ENCODE measurements around the gene LAIR2. TPM values are rescaled to one million over a fixed set of nuclear protein-coding genes. Genes with fewer than 3 reads are reported as not detected.

The LAIR2 gene
- total and polyA plus RNA-seq, 2 of the 13 experiments (the other 11 are each of a cell fraction or from before 2014, with no cell fraction given), result 1.3 to 1.9 TPM

DNA sequence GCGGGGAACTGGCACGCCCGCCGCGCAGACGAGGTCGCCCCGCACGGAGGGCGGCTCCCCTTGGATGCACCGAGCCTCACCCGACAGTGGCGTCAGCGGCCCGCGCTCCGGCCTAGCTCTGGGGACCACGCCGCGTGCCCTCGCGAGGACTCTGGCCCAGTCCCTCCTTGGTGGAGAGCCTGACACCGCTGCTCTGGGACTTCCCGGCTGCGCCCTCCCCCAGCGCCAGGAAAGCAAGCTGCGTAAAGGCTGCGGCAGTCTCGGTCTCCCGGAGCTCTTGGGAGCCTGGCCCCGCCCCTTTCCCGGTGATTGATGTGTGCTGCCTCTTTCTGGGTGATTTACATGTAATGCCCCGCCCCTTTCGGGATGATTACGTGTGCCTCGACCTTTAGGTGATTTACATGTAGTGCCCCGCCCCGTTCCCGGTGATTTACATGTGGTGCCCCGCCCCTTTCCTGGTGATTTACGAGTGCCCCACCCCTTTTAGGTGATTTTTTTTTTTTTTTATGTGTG, 39.0 kb upstream of the LAIR2 start, which contains the start of gene LENG9 (continued):
- TF ChIP-seq MATR3 (CRISPR knock-in tag; IDR thresholded peaks at IDR 0.05), result no peak
- no peak for TF ChIP-seq GABPA (IDR thresholded peaks at IDR 0.05; ENCODE audit: low read depth, low read length)
- TF ChIP-seq GABPA (CRISPR knock-in tag; IDR thresholded peaks at IDR 0.05; ENCODE audit: low read depth), result no peak; the same call in 1 of the 2 replicates
- TF ChIP-seq ZSCAN30 (CRISPR knock-in tag; IDR thresholded peaks at IDR 0.05), result no peak
- 0 out of 2 replicates have a peak, but pooled peaks have one; percentile 67 for TF ChIP-seq TMF1 (CRISPR knock-in tag; IDR thresholded peaks at IDR 0.05; ENCODE audit: low read depth)
- TF ChIP-seq KDM6A (CRISPR knock-in tag; IDR thresholded peaks at IDR 0.05; ENCODE audit: low read depth), result no peak
- no peak for TF ChIP-seq PHF20 (CRISPR knock-in tag; IDR thresholded peaks at IDR 0.05)
- 0 out of 2 replicates have a peak, but pooled peaks have one; percentile 12 for TF ChIP-seq ZSCAN31 (CRISPR knock-in tag; IDR thresholded peaks at IDR 0.05; ENCODE audit: low read depth)
- peak; percentile 30 for TF ChIP-seq TBL1XR1 (IDR thresholded peaks at IDR 0.05; ENCODE audit: borderline replicate concordance, low read length, partially characterized antibody)
- TF ChIP-seq, protein P1, sequence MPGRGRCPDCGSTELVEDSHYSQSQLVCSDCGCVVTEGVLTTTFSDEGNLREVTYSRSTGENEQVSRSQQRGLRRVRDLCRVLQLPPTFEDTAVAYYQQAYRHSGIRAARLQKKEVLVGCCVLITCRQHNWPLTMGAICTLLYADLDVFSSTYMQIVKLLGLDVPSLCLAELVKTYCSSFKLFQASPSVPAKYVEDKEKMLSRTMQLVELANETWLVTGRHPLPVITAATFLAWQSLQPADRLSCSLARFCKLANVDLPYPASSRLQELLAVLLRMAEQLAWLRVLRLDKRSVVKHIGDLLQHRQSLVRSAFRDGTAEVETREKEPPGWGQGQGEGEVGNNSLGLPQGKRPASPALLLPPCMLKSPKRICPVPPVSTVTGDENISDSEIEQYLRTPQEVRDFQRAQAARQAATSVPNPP (CRISPR knock-in tag; IDR thresholded peaks at IDR 0.05), result no peak
- TF ChIP-seq SMC3 (IDR thresholded peaks at IDR 0.05; ENCODE audit: low read length), result no peak
- TF ChIP-seq, protein P2, sequence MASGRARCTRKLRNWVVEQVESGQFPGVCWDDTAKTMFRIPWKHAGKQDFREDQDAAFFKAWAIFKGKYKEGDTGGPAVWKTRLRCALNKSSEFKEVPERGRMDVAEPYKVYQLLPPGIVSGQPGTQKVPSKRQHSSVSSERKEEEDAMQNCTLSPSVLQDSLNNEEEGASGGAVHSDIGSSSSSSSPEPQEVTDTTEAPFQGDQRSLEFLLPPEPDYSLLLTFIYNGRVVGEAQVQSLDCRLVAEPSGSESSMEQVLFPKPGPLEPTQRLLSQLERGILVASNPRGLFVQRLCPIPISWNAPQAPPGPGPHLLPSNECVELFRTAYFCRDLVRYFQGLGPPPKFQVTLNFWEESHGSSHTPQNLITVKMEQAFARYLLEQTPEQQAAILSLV (CRISPR knock-in tag; IDR thresholded peaks at IDR 0.05; ENCODE audit: borderline replicate concordance), result peak; percentile 30; the same call in 1 of the 2 replicates
- TF ChIP-seq CBX5 (CRISPR knock-in tag; IDR thresholded peaks at IDR 0.05; ENCODE audit: borderline replicate concordance), result no peak
- no peak for TF ChIP-seq FOXJ3 (CRISPR knock-in tag; IDR thresholded peaks at IDR 0.05; ENCODE audit: borderline replicate concordance)
- TF ChIP-seq KLF9 (CRISPR knock-in tag; IDR thresholded peaks at IDR 0.05; ENCODE audit: low read depth), result no peak
- TF ChIP-seq, protein P3, sequence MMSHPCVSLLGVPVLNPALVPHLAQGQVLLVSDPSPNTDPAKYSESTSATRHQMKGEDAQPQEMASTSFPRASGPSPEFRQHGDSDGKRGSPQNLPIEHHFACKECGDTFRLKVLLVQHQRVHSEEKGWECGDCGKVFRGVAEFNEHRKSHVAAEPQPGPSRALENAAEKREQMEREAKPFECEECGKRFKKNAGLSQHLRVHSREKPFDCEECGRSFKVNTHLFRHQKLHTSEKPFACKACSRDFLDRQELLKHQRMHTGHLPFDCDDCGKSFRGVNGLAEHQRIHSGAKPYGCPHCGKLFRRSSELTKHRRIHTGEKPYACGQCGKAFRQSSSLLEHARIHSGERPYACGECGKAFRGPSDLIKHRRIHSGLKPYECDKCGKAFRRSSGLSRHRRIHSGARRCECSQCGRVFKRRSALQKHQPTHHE (CRISPR knock-in tag; IDR thresholded peaks at IDR 0.05; ENCODE audit: borderline replicate concordance), result 0 out of 2 replicates have a peak, but pooled peaks have one; percentile 13
- TF ChIP-seq PPARG (CRISPR knock-in tag; conservative IDR thresholded peaks at IDR 0.05), result no peak
- no peak for TF ChIP-seq NFRKB (IDR thresholded peaks at IDR 0.05)
- TF ChIP-seq CCAR2 (optimal IDR thresholded peaks at IDR 0.05; ENCODE audit: low read depth, low read length), result no peak
- TF ChIP-seq ZNF235 (CRISPR knock-in tag; IDR thresholded peaks at IDR 0.05; ENCODE audit: borderline replicate concordance), result no peak
- no peak for TF ChIP-seq ZNF781 (CRISPR knock-in tag; IDR thresholded peaks at IDR 0.05; ENCODE audit: borderline replicate concordance, not compliant biosample characterization)
- no peak for TF ChIP-seq EZH2 (conservative IDR thresholded peaks at IDR 0.05; ENCODE audit: low read depth, low read length)
- no peak for TF ChIP-seq MTA1 (CRISPR knock-in tag; IDR thresholded peaks at IDR 0.05; ENCODE audit: borderline replicate concordance)
- 0 out of 2 replicates have a peak, but pooled peaks have one; percentile 54 for TF ChIP-seq HMGXB3 (CRISPR knock-in tag; IDR thresholded peaks at IDR 0.05; ENCODE audit: borderline replicate concordance)
- TF ChIP-seq GZF1 (CRISPR knock-in tag; IDR thresholded peaks at IDR 0.05), result no peak
